GM12878 (cell line): ENCODE data around the gene IMMP2L. TPM values are rescaled to one million over a fixed set of nuclear protein-coding genes. Genes with fewer than 3 reads are reported as not detected.

Source experiments
- ATAC-seq: fragments of 200-7000 bp; cut with Tn5 transposase; 3 replicates; pipeline ENCODE4 v1.9.1; 2020; ENCODE audit warnings: mild to moderate bottlenecking, moderate library complexity
- BruUV-seq: library from RNA; stranded (reverse); fragments of 400-500 nt; replicated peaks from 2 replicates; lab custom pipeline; 2021; lab: Mats Ljungman, UMichigan
- CTCF ChIA-PET: fragments of 300-600 bp; sonication (Branson Sonifier 250); formaldehyde crosslinking; extraction: SDS; loops from one replicate; lab custom pipeline; 2021; ENCODE audit warnings: inconsistent platforms; lab: Yijun Ruan, JAX
- POLR2A ChIA-PET: fragments of 350-600 bp; formaldehyde crosslinking; extraction: SDS; loops from one replicate; lab custom pipeline; 2021; ENCODE audit warnings: inconsistent platforms; lab: Charles Lee
- RAD21 ChIA-PET: fragments of 300-600 bp; sonication (Branson Sonifier 250); formaldehyde crosslinking; loops from one replicate; lab custom pipeline; 2023; ENCODE audit warnings: antibody characterized with exemption; ENCODE audit not compliant: unreplicated experiment; lab: Charles Lee
- SMC1A ChIA-PET: fragments of 300-600 bp; sonication (Branson Sonifier 250); formaldehyde crosslinking; loops from one replicate; lab custom pipeline; 2023; ENCODE audit not compliant: unreplicated experiment, uncharacterized antibody; lab: Charles Lee
- DNase-seq: peaks from one replicate; pipeline ENCODE4 v3.0.0-alpha.2; 2011; ENCODE audit warnings: low read depth, low spot score
- FAIRE-seq: peaks from 3 replicates; lab custom pipeline; 2011; peaks lifted over from hg19 to GRCh38; lab: Jason Lieb, UNC
- H2AFZ ChIP-seq: 2 replicates; pipeline ENCODE4 v1.6.0; 2011; ENCODE audit warnings: low read depth, low read length, control low read depth; ENCODE audit not compliant: control insufficient read depth
- H3K27ac ChIP-seq: 2 replicates; pipeline ENCODE4 v1.5.1; 2011; ENCODE audit warnings: control low read depth; ENCODE audit not compliant: control insufficient read depth, insufficient read depth
- H3K27me3 ChIP-seq, 2 experiments: replicated peaks in 1 of 2; 2 replicates each; pipeline versions ENCODE4 v1.6.0 to v1.6.1; 2011; ENCODE audit warnings: low read length in 1 of 2; ENCODE audit not compliant: control insufficient read depth in 2 of 2, insufficient read depth in 2 of 2
- H3K36me3 ChIP-seq, 2 experiments: 2 replicates each; pipeline ENCODE4 v1.5.1; 2011; ENCODE audit warnings: low read length in 1 of 2; ENCODE audit not compliant: control insufficient read depth in 2 of 2, insufficient read depth in 2 of 2
- H3K4me1 ChIP-seq: 2 replicates; pipeline ENCODE4 v1.6.1; 2011; ENCODE audit warnings: mild to moderate bottlenecking, low read length, moderate library complexity, mixed read lengths; ENCODE audit not compliant: control insufficient read depth, insufficient read depth
- H3K4me2 ChIP-seq: 2 replicates; pipeline ENCODE4 v1.6.0; 2011; ENCODE audit warnings: control low read depth; ENCODE audit not compliant: control insufficient read depth, insufficient read depth
- H3K4me3 ChIP-seq: fragments of 200-600 bp; sonication (generic); 2 replicates; pipeline ENCODE4 v1.5.1; 2016
- H3K79me2 ChIP-seq: 2 replicates; pipeline ENCODE4 v1.6.0; 2011; ENCODE audit warnings: low read length; ENCODE audit not compliant: control insufficient read depth, insufficient read depth
- H3K9ac ChIP-seq: 2 replicates; pipeline ENCODE4 v1.8.0; 2011; ENCODE audit warnings: low read length, control low read depth, mixed read lengths; ENCODE audit not compliant: control insufficient read depth, insufficient read depth
- H3K9me3 ChIP-seq: replicated peaks from 3 replicates; pipeline ENCODE4 v1.5.1; 2011; ENCODE audit warnings: mild to moderate bottlenecking, low read length; ENCODE audit not compliant: control insufficient read depth, insufficient read depth
- H4K20me1 ChIP-seq: 2 replicates; pipeline ENCODE4 v1.6.0; 2011; ENCODE audit not compliant: control insufficient read depth, insufficient read depth
- ASH2L ChIP-seq: fragments of 300-600, 200-600 bp; sonication (generic); IDR thresholded peaks from 2 replicates; pipeline ENCODE4 v1.6.1; 2017; ENCODE audit warnings: low read depth, mild to moderate bottlenecking, borderline replicate concordance
- BACH1 ChIP-seq: fragments of 450-650 bp; IDR thresholded peaks from 2 replicates; pipeline ENCODE4 v1.6.1; 2017; ENCODE audit warnings: mild to moderate bottlenecking, borderline replicate concordance
- EGR1 ChIP-seq, 2 experiments: IDR thresholded peaks; 1 replicate in 1 of 2; 2 replicates in 1 of 2; pipeline ENCODE4 v1.6.1; 2011 to 2012; ENCODE audit warnings: low read depth in 2 of 2, low read length in 2 of 2, borderline replicate concordance in 1 of 2, mild to moderate bottlenecking in 1 of 2, moderate library complexity in 1 of 2
- ETV6 ChIP-seq, 2 experiments: fragments of 450-650 bp in 1 of 2; IDR thresholded peaks in 1 of 2; conservative IDR thresholded peaks in 1 of 2; 2 replicates each; pipeline ENCODE4 v1.6.1; 2014; ENCODE audit warnings: antibody characterized with exemption in 1 of 2, borderline replicate concordance in 1 of 2, low read depth in 1 of 2, mild to moderate bottlenecking in 1 of 2, moderate library complexity in 1 of 2
- FOXK2 ChIP-seq: fragments of 450-650 bp; IDR thresholded peaks from 2 replicates; pipeline ENCODE4 v1.6.1; 2017; ENCODE audit warnings: mild to moderate bottlenecking, moderate library complexity
- HCFC1 ChIP-seq: fragments of 150-350 bp; IDR thresholded peaks from 2 replicates; pipeline ENCODE4 v1.6.1; 2014; ENCODE audit warnings: low read length
- JUND ChIP-seq: IDR thresholded peaks from 2 replicates; pipeline ENCODE4 v1.6.1; 2012; ENCODE audit warnings: low read depth, mild to moderate bottlenecking, low read length, improper control_type of control experiment, moderate library complexity
- KAT2A ChIP-seq: conservative IDR thresholded peaks from 2 replicates; pipeline ENCODE4 v1.6.1; 2011; ENCODE audit warnings: low read depth, low read length; ENCODE audit not compliant: control insufficient read depth
- MEF2B ChIP-seq: fragments of 450-650 bp; IDR thresholded peaks from 2 replicates; pipeline ENCODE4 v1.6.1; 2018; ENCODE audit warnings: mild to moderate bottlenecking, moderate library complexity; ENCODE audit not compliant: partially characterized antibody, poor library complexity, severe bottlenecking
- NFIC ChIP-seq: IDR thresholded peaks from 2 replicates; pipeline ENCODE4 v1.6.1; 2012; ENCODE audit warnings: low read depth, mild to moderate bottlenecking, inconsistent platforms, low read length, moderate library complexity
- PKNOX1 ChIP-seq: fragments of 450-650 bp; IDR thresholded peaks from 2 replicates; pipeline ENCODE4 v1.6.1; 2016; ENCODE audit warnings: mild to moderate bottlenecking
- POLR2AphosphoS2 ChIP-seq: IDR thresholded peaks from 2 replicates; pipeline ENCODE4 v1.6.1; 2011; ENCODE audit warnings: low read depth, mild to moderate bottlenecking, low read length, improper control_type of control experiment, moderate library complexity
- SMC3 ChIP-seq: IDR thresholded peaks from 2 replicates; pipeline ENCODE4 v1.6.1; 2011; ENCODE audit warnings: low read length, improper control_type of control experiment, borderline replicate concordance
- STAT1 ChIP-seq: fragments of 450-650 bp; conservative IDR thresholded peaks from 2 replicates; pipeline ENCODE4 v1.6.1; 2014; ENCODE audit warnings: antibody characterized with exemption, mild to moderate bottlenecking
- USF2 ChIP-seq: IDR thresholded peaks from 2 replicates; pipeline ENCODE4 v1.6.1; 2011; ENCODE audit warnings: low read depth, low read length, improper control_type of control experiment, borderline replicate concordance
- WGBS: methylation state at CpG from one replicate; pipeline ENCODE4 v1.1.6; 2016; ENCODE audit warnings: low lambda C conversion rate; ENCODE audit not compliant: insufficient replicate concordance, insufficient coverage; ENCODE audit errors: missing lambda C conversion rate; 5-methylcytosine and 5-hydroxymethylcytosine counted together
- in situ Hi-C: fragments of 300-500 bp; cut with MboI; formaldehyde crosslinking; loops from 9 replicates; pipeline ENCODE4 v1.14.3; 2018; ENCODE audit warnings: mixed read lengths
- intact Hi-C: fragments of 100-400 bp; cut with micrococcal nuclease; formaldehyde crosslinking; loops from one replicate; pipeline ENCODE4 v1.14.2; 2022; ENCODE audit not compliant: unreplicated experiment
- polyA plus RNA-seq, 11 experiments: library from polyadenylated mRNA; depleted of rRNA in 4 of 11; unstranded in 6 of 11; stranded (reverse) in 5 of 11; fragments of >200 nt; fragmentation: Nextera tagmentation in 4 of 11; fragmentation: Illumina TruSeq in 1 of 11; extraction: Ambion mirVana in 4 of 11; extraction: Trizol in 1 of 11; gene quantifications; 1 replicate in 1 of 11; 2 replicates in 10 of 11; pipeline versions ENCODE4 v1.2.1 to v1.2.3, GENCODE V29; 2011 to 2016; ENCODE audit warnings: inconsistent platforms in 2 of 11, missing spikeins in 2 of 11, low read depth in 1 of 11
- total RNA-seq, 4 experiments: library from RNA; depleted of rRNA in 3 of 4; stranded (reverse); fragments of >200 nt in 3 of 4; fragmentation: Illumina TruSeq in 1 of 4; extraction: Trizol in 1 of 4; gene quantifications; 2 replicates each; pipeline versions ENCODE4 v1.2.1 to v1.2.3, GENCODE V29; 2013 to 2021
- TF ChIP-seq, protein P1 (sequence below): fragments of 450-650 bp; IDR thresholded peaks from 2 replicates; pipeline ENCODE4 v1.6.1; 2016; ENCODE audit warnings: mild to moderate bottlenecking
- TF ChIP-seq, protein P2 (sequence below), 3 experiments: IDR thresholded peaks in 2 of 3; conservative IDR thresholded peaks in 1 of 3; 2 replicates each; pipeline ENCODE4 v1.5.1; 2011; ENCODE audit warnings: low read depth in 3 of 3, low read length in 3 of 3, mild to moderate bottlenecking in 3 of 3, control low read depth in 2 of 3, moderate library complexity in 2 of 3, inconsistent platforms in 1 of 3, mixed read lengths in 1 of 3; ENCODE audit not compliant: control insufficient read depth in 2 of 3, insufficient read depth in 1 of 3; ENCODE audit errors: extremely low read depth in 1 of 3

IMMP2L gene
- total and polyA plus RNA-seq, 10 of the 15 experiments (the other 5 are each of a cell fraction or from before 2014, with no cell fraction given): 12.6 to 46.3 (median 19.6) TPM

DNA sequence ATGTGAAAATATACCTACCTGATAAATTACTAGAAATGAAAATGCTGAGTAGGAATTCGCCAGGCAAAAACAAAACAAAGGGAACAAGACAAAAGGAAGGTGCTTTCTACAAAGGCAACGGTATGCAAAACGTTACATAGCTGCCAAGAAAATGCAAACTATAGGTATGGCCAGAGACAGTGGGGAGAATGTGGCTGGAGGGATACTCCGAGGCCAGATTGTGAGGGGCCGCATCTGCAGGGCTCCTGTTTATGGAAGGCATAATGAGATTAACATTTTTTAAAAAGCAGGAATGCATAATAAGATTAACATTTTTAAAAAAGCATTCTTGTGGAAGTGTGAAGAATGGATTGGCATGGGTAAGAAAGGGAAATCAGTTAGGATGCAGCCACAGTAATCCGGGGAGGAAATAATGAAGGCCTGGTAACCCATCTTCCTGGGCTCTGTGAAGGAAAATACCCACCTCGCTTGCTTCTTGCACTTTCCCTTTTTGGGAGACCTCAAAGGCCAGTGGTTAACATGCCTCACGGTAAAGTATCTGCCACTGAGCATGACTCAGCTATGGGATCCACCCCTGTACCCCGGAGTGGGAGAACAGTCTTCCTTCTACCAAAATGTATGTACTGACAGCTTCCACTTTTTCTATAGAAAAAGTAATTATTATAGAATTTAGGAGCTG, 617.2 kb downstream of the IMMP2L start:
- Histone ChIP-seq H3K4me2 (no peak overlapping the region), H3K9me3 (no peaks in the 10 kb centered on the region), H4K20me1 (no peaks in the 10 kb centered on the region), H2AFZ (no peak overlapping the region), H3K36me3 (no peaks in the 10 kb centered on the region), H3K4me1 (no peaks in the 10 kb centered on the region), H3K9ac (no peak overlapping the region), H3K79me2 (no peaks in the 10 kb centered on the region)
- BruUV-seq: no TSS peak
- ATAC-seq: no peak
- WGBS: 45% methylated on average over 9 of the region's 9 CpGs
- ChIA-PET CTCF (no interaction called here), SMC1A (no interaction called here)
- in situ Hi-C loops: no loop called here
- TF ChIP-seq STAT1 (no peak), JUND (no peak), MEF2B (no peak), FOXK2 (no peak), NFIC (no peak), ASH2L (no peak), HCFC1 (no peak), BACH1 (no peak), ETV6 (conservative IDR thresholded peaks at IDR 0.05 in 1 of 2, IDR thresholded peaks at IDR 0.05 in 1 of 2; ENCODE audit: borderline replicate concordance in 1 of 2, low read depth in 1 of 2) (no peak), SMC3 (no peak), POLR2AphosphoS2 (no peak), USF2 (no peak), KAT2A (no peak), EGR1 (IDR thresholded peaks at IDR 0.05; ENCODE audit: borderline replicate concordance in 1 of 2, low read depth in 2 of 2, low read length in 2 of 2) (no peak), PKNOX1 (no peak)
- TF ChIP-seq, protein P1, sequence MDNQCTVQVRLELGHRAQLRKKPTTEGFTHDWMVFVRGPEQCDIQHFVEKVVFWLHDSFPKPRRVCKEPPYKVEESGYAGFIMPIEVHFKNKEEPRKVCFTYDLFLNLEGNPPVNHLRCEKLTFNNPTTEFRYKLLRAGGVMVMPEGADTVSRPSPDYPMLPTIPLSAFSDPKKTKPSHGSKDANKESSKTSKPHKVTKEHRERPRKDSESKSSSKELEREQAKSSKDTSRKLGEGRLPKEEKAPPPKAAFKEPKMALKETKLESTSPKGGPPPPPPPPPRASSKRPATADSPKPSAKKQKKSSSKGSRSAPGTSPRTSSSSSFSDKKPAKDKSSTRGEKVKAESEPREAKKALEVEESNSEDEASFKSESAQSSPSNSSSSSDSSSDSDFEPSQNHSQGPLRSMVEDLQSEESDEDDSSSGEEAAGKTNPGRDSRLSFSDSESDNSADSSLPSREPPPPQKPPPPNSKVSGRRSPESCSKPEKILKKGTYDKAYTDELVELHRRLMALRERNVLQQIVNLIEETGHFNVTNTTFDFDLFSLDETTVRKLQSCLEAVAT: no peak
- TF ChIP-seq, protein P2, sequence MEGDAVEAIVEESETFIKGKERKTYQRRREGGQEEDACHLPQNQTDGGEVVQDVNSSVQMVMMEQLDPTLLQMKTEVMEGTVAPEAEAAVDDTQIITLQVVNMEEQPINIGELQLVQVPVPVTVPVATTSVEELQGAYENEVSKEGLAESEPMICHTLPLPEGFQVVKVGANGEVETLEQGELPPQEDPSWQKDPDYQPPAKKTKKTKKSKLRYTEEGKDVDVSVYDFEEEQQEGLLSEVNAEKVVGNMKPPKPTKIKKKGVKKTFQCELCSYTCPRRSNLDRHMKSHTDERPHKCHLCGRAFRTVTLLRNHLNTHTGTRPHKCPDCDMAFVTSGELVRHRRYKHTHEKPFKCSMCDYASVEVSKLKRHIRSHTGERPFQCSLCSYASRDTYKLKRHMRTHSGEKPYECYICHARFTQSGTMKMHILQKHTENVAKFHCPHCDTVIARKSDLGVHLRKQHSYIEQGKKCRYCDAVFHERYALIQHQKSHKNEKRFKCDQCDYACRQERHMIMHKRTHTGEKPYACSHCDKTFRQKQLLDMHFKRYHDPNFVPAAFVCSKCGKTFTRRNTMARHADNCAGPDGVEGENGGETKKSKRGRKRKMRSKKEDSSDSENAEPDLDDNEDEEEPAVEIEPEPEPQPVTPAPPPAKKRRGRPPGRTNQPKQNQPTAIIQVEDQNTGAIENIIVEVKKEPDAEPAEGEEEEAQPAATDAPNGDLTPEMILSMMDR (IDR thresholded peaks at IDR 0.05 in 2 of 3, conservative IDR thresholded peaks at IDR 0.05 in 1 of 3; ENCODE audit: control insufficient read depth in 2 of 3, extremely low read depth in 1 of 3, insufficient read depth in 1 of 3, low read depth in 3 of 3, low read length in 3 of 3): no peak
- TF ChIP-seq, all 136 proteins: peak for 0
- Histone ChIP-seq H3K27ac (no peak overlapping the region), H3K27me3 (no peaks in the 10 kb centered on the region), H3K4me3 (no peak overlapping the region)
- FAIRE-seq: no peak
- intact Hi-C loops: no loop called here
- RAD21 ChIA-PET: no interaction called here
- POLR2A ChIA-PET: no interaction called here
- DNase-seq: no peak
